Prostate gland (tissue), 2 donors: Measurements from ENCODE around the gene HAUS3. TPM values are rescaled to one million over a fixed set of nuclear protein-coding genes. Genes with fewer than 3 reads are reported as not detected.
A peak's percentile ranks its signal among the peaks of the same experiment; 100 is the strongest.

ENCODE experiments used
- DNase-seq: peaks from one replicate; pipeline ENCODE4 v3.0.0-alpha.2; 2019; ENCODE audit warnings: low spot score
- H3K27ac ChIP-seq, 2 donors: fragments of 200-600 bp; sonication (generic); 2 replicates each; pipeline ENCODE4 v1.5.1; 2017 to 2019
- H3K27me3 ChIP-seq: fragments of 200-600 bp; sonication (generic); replicated peaks from 2 replicates; pipeline ENCODE4 v1.5.1; 2019; ENCODE audit not compliant: insufficient read depth
- H3K36me3 ChIP-seq, 2 donors: fragments of 200-600 bp; sonication (generic); 1 replicate in 1 of 2; 2 replicates in 1 of 2; pipeline versions ENCODE4 v1.5.1 to v1.8.1; 2017 to 2019
- H3K4me1 ChIP-seq: fragments of 200-600 bp; sonication (generic); replicated peaks from 2 replicates; pipeline ENCODE4 v1.5.1; 2019
- H3K4me3 ChIP-seq, 2 donors: fragments of 200-600 bp; sonication (generic); 2 replicates each; pipeline ENCODE4 v1.5.1; 2017 to 2019
- H3K9me3 ChIP-seq: fragments of 200-600 bp; sonication (generic); 2 replicates; pipeline ENCODE4 v1.5.1; 2017
- POLR2A ChIP-seq: fragments of 450-650 bp; IDR thresholded peaks from one replicate; pipeline ENCODE4 v1.6.1; 2016; ENCODE audit warnings: antibody characterized with exemption, mild to moderate bottlenecking
- POLR2AphosphoS5 ChIP-seq: sonication (generic); formaldehyde crosslinking; IDR thresholded peaks from one replicate; pipeline ENCODE4 v1.6.1; 2017; ENCODE audit warnings: antibody characterized with exemption
- WGBS: methylation state at CpG from one replicate; pipeline ENCODE4 v1.1.5; 2018; 5-methylcytosine and 5-hydroxymethylcytosine counted together
- intact Hi-C: fragments of 100-400 bp; cut with DNase I; formaldehyde crosslinking; loops from one replicate; pipeline ENCODE4 v1.14.2; 2022
- total RNA-seq, 2 donors: library from RNA; depleted of rRNA; stranded (reverse); fragments of >200 nt; gene quantifications; one replicate each; pipeline ENCODE4 v1.1.0, GENCODE V29; 2016
- TF ChIP-seq, protein P1 (sequence below), 4 experiments: fragments of 200-600 bp in 2 of 4; fragments of 450-650 bp in 2 of 4; sonication (generic) in 2 of 4; IDR thresholded peaks; 1 replicate in 3 of 4; 2 replicates in 1 of 4; pipeline ENCODE4 v1.5.1; 2016 to 2019; ENCODE audit warnings: antibody characterized with exemption in 4 of 4, mild to moderate bottlenecking in 2 of 4, moderate library complexity in 2 of 4

Gene HAUS3
- total RNA-seq, 2 donors from 2014 or later, result 21.1 to 24.2 TPM

DNA sequence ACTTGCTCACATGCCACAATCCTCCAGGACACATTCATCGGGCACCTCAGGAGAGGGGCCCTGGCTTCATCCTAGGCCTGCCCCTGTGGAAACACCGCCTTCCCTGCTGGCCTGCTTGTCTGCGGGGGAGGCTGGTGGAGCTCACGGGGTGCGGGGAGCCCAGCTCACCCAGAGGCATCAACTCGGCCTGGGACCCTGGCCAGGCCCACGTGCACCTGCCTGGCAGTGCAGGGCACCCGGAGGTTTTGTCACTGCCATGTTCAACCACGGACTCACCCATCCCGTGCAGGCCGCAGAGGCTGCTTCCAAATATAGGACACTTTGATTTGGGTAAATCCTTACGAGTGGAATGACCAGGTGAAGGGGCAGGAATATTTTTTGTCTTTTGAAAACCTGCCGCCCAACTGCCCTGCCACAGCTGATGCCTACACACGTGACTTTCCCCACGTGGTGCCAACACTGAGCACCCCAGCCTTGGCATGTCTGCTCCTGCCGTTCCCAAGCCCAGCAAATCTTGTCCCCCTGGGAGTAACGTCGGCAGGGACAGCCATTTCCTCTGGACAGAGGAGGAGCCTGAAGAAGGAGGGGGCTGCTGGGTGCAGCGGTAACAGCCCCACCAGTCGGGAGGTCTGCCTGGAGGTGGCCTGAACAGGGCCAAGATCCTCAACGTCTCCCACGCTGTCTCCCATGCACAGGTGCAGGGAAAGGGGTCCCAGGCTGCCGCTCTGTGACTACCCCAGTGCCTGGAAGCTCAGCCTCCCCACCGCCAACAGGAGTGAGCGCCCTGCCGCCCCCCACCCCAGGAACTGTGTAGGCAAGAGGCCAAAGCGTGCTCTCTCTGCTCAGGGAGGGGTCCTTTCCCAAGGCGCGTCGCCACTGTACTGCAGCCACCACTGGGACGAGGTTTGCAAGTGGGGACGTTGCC is 11.5 kb upstream of the HAUS3 start:
- H3K27me3 ChIP-seq, result no peaks in the 10 kb centered on the region
- no peaks in the 10 kb centered on the region for H3K9me3 ChIP-seq
- peaks cover 33% of the 10 kb centered on the region for H3K4me1 ChIP-seq
- TF ChIP-seq, protein P1, sequence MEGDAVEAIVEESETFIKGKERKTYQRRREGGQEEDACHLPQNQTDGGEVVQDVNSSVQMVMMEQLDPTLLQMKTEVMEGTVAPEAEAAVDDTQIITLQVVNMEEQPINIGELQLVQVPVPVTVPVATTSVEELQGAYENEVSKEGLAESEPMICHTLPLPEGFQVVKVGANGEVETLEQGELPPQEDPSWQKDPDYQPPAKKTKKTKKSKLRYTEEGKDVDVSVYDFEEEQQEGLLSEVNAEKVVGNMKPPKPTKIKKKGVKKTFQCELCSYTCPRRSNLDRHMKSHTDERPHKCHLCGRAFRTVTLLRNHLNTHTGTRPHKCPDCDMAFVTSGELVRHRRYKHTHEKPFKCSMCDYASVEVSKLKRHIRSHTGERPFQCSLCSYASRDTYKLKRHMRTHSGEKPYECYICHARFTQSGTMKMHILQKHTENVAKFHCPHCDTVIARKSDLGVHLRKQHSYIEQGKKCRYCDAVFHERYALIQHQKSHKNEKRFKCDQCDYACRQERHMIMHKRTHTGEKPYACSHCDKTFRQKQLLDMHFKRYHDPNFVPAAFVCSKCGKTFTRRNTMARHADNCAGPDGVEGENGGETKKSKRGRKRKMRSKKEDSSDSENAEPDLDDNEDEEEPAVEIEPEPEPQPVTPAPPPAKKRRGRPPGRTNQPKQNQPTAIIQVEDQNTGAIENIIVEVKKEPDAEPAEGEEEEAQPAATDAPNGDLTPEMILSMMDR (IDR thresholded peaks at IDR 0.05), result no peak
- no peak for TF ChIP-seq POLR2A
- TF ChIP-seq POLR2AphosphoS5, result no peak
- 74% methylated on average over 32 of the region's 32 CpGs for WGBS
- H3K4me3 ChIP-seq, result no peak overlapping the region
- peaks cover 10 to 14% of the 10 kb centered on the region in 2 donors for H3K36me3 ChIP-seq
- H3K27ac ChIP-seq, result no peak overlapping the region
- peak; percentile 2 for DNase-seq
- intact Hi-C loops, result no loop called here

DNA sequence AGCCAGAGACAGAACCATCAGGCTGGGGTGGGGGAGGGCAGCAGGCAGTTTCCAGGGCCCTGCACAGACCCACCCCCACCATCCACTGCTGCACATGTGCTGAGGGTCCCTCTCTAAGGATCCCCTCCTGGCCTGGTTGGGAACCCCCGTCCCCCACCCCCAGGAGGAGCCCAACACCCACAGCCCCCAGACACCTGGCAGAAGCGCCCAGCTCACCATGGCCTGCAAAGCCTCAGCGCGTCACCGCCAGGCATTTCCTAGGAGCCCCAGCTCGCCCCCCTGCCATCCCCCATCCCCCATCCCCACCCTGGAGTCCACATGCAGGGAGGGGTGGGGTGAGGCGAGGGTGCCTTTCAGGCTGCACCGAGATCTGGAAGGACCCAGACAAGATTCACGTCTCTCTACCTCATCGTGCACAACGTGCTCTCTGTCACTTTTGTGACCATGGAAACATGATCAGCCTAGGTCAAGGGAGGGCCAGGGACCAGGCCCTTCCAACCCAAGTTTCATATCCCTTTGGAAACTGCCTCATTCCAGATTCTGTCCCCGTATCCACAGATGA is 10.7 kb upstream of the HAUS3 start:
- intact Hi-C loops, result no loop called here
- WGBS, result 75% methylated on average over 11 of the region's 12 CpGs
- Histone ChIP-seq H3K4me3 (no peak overlapping the region), H3K9me3 (no peaks in the 10 kb centered on the region), H3K27me3 (no peaks in the 10 kb centered on the region), H3K36me3 (peaks cover 10 to 14% of the 10 kb centered on the region in 2 donors), H3K27ac (no peak overlapping the region), H3K4me1 (peaks cover 27% of the 10 kb centered on the region)
- no peak for TF ChIP-seq POLR2A
- no peak for TF ChIP-seq POLR2AphosphoS5
- TF ChIP-seq, protein P1 (IDR thresholded peaks at IDR 0.05), result no peak
- DNase-seq, result peak; percentile 3

DNA sequence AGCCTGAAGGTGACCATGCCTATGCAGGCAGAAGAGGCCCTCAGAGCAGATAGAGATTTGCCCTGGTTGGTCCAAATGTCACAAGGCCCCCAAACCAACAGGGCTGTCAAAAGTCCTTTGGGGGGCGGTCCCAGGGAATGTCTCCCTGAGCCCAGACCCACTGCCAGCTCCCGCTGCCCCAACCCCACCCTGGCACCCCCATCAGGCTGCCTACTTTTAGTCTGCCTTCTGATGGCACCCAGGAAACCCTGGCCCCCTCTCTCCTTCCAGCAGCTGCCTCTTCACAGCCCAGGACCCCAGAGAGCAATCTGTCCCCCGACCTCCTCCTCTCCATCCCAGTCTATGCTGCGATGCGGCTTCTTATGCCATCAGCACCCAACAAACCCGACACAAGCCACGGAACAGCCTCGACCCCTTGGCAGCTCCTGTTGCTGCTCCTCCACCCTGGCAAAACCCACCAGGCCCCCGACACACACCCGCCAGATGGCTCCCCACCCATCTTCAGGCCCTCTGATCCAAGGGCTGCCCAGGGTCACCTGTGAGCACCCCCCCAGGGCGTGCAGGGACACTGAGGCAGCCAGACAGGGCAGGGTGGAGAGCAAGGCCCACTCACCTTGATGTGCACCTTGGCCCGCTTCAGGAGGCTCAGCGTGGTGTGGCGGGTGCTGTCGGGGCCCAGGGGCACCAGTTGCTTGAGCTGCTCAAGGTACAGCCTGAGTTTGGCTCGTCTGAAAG is 10.0 kb upstream of the HAUS3 start:
- Histone ChIP-seq H3K27me3 (no peaks in the 10 kb centered on the region), H3K36me3 (peaks cover 10 to 14% of the 10 kb centered on the region in 2 donors), H3K4me1 (peaks cover 20% of the 10 kb centered on the region), H3K27ac (no peak overlapping the region), H3K9me3 (no peaks in the 10 kb centered on the region), H3K4me3 (no peak overlapping the region)
- DNase-seq, result peak; percentile 3
- TF ChIP-seq POLR2A, result no peak
- TF ChIP-seq POLR2AphosphoS5, result no peak
- TF ChIP-seq, protein P1 (IDR thresholded peaks at IDR 0.05), result no peak
- intact Hi-C loops, result no loop called here
- 89% methylated on average over 12 of the region's 16 CpGs for WGBS

DNA sequence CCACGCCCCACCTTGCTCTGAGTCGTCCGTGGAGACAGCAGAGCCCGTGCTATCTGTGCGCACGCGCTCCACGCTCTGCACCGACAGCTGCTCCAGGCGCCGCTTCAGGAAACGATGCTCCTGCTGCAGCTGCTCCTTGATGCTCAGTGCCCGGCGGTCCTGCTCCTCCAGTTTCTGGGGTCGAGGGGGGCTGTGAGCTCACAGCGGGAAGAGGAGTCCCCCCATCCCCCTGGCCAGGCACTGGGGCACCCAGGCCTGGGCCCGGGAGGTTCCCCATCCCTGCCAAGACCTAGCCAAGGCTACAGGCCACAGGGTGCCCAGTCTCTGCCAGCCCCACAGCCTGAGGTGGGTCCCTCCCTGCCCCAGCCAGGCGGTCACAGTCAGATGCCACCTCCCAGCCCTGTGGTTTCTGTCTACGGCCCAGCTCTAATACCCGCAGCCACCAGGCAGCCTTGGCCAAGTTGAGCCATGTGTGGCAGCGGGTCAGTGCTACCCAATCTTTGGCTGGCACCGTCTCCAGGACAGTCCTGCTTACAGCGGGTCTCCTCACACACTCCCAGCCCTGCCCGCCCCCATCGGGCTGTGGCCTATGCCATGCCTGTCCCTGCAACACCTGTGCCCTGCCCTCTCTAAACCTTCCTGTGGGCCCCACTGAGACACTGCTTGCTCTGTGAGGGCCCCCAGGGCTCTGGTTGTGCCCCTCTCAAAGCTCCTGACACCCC is 9.3 kb upstream of the HAUS3 start:
- H3K4me1 ChIP-seq, result peaks cover 13% of the 10 kb centered on the region
- no peaks in the 10 kb centered on the region for H3K9me3 ChIP-seq
- H3K4me3 ChIP-seq, result no peak overlapping the region
- peaks cover 10 to 14% of the 10 kb centered on the region in 2 donors for H3K36me3 ChIP-seq
- DNase-seq, result peak; percentile 3
- 91% methylated on average over 25 of the region's 25 CpGs for WGBS
- no peak for TF ChIP-seq POLR2AphosphoS5
- no peak for TF ChIP-seq POLR2A
- TF ChIP-seq, protein P1 (IDR thresholded peaks at IDR 0.05), result no peak
- H3K27ac ChIP-seq, result no peak overlapping the region
- intact Hi-C loops, result no loop called here
- H3K27me3 ChIP-seq, result no peaks in the 10 kb centered on the region
